Measurements from ENCODE around the gene RTL10.

The RTL10 gene, protein sequence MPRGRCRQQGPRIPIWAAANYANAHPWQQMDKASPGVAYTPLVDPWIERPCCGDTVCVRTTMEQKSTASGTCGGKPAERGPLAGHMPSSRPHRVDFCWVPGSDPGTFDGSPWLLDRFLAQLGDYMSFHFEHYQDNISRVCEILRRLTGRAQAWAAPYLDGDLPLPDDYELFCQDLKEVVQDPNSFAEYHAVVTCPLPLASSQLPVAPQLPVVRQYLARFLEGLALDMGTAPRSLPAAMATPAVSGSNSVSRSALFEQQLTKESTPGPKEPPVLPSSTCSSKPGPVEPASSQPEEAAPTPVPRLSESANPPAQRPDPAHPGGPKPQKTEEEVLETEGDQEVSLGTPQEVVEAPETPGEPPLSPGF

DNA sequence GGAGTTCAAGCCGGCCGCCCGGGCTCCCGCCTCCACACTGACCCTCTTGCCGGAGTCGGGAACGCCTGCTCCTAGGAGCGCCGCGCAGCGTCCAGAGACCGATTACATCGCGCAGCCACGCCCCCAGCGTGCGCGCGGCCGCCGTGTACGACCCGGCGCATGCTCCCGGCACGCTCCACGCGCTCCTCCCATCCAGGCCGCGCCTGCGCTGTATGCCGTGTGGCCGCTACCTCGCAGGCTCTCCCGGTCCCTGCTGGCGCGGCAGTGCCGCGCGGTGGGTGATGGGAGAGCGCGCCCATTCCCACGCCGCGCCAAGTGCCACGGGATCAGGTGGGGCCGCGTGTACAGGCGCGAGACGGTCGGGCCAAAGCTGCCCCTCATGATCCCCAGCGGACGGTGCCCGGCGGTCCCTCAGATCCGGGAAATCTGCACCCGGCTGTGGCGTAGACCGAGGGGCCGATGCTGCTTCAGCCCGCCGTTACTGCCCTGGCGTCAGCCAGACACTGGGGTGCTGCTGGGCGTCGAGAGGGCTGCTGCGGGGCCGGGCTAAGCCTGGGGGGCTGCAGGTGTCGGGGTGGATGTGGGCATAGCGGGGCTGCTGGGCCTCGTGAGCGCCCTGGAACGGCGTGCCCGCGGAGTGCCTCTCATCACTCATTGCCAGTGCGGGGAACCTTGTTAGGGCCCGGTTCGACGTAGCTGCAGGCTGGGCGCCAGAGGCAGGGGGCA lies at the start of gene RTL10, which contains the start of gene GNB1L:
Gene RTL10 (minus strand): TSS at position 97 of the 726 bp plus-strand sequence. CDS start 2,613 bp downstream, outside the sequence.
Gene GNB1L (minus strand): TSS at position 97 of the 726 bp plus-strand sequence. CDS start 33,519 bp downstream, outside the sequence.
- peaks cover 19% of the 10 kb centered on the region for H3K4me1 ChIP-seq (ENCODE audit: control insufficient read depth, low read depth, low read length)
- H3K9ac ChIP-seq (ENCODE audit: low read length), result peak within 1 kb of the TSS; percentile 81
- H3K36me3 ChIP-seq (ENCODE audit: control insufficient read depth, low read depth, low read length), result peaks cover 21% of the 10 kb centered on the region
- peak within 1 kb of the TSS; percentile 79 for H3K4me3 ChIP-seq (ENCODE audit: low read length)
- H3K9me3 ChIP-seq (ENCODE audit: control insufficient read depth, low read depth, low read length), result no peaks in the 10 kb centered on the region
- H3K27me3 ChIP-seq (ENCODE audit: control insufficient read depth, insufficient read depth, low read length), result no peaks in the 10 kb centered on the region
- peak within 1 kb of the TSS; percentile 49 for H3K27ac ChIP-seq (ENCODE audit: low read length)

DNA sequence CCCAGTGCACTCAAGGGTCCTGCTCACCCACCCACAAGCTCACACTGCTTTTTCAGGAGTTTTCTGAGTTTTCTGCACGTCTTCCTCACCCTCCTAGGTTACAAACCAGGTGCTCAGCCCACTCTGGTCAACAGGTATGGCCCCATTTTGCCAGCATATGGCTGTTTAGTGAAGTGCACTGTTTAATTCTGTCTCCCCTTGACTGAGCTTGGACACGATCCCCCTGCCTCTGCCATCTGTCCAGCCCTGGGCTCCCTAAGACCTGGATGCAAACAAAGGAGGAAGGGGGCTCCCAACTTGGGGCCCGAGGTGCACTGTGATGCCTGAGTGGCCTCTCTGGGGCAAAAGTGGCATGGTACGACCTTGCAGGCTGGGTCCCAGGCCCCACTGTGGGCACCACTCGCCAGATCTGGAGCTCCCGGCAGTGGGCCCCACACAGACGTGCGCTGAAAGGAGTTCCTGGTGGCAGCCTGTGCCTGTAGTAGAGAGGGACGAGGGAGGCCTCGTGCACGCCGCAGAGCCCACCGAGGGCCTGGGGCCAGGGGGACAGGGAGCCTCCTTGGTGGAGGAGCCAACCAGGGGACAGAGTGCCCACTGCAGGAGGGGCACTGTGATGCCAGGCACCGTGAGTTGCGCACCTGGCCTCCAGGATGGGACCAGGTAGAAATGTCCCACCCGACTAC lies 49.6 kb upstream of the RTL10 start:
- H3K27me3 ChIP-seq (ENCODE audit: control insufficient read depth, insufficient read depth, low read length), result no peaks in the 10 kb centered on the region
- no peaks in the 10 kb centered on the region for H3K9me3 ChIP-seq (ENCODE audit: control insufficient read depth, low read depth, low read length)
- H3K9ac ChIP-seq (ENCODE audit: low read length), result no peak overlapping the region
- no peaks in the 10 kb centered on the region for H3K36me3 ChIP-seq (ENCODE audit: control insufficient read depth, low read depth, low read length)
- H3K4me1 ChIP-seq (ENCODE audit: control insufficient read depth, low read depth, low read length), result peaks cover 15% of the 10 kb centered on the region
- H3K27ac ChIP-seq (ENCODE audit: low read length), result no peak overlapping the region
- H3K4me3 ChIP-seq (ENCODE audit: low read length), result no peak overlapping the region

DNA sequence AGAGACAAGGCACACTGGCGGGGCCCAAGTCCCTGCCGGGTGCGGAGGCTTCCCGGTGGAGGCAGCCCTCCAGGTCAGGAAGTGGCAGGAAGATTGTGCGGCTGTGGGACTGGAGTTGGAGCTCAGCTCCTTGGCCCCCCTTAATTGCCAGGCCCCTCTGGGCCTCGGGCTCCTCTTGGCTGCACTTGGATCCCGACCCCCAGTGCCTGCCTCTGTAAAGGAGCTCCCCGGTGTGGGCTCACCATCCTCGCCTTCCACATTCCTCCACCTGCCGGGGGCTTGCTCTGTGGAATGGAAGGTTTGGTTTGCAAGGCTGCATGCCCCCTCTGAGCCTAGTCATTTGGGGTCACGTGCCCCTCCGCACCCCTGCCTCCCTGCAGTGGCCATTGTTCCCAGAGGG lies 48.8 kb upstream of the RTL10 start:
- H3K9ac ChIP-seq (ENCODE audit: low read length), result no peak overlapping the region
- H3K36me3 ChIP-seq (ENCODE audit: control insufficient read depth, low read depth, low read length), result no peaks in the 10 kb centered on the region
- H3K27ac ChIP-seq (ENCODE audit: low read length), result no peak overlapping the region
- no peak overlapping the region for H3K4me3 ChIP-seq (ENCODE audit: low read length)
- H3K27me3 ChIP-seq (ENCODE audit: control insufficient read depth, insufficient read depth, low read length), result no peaks in the 10 kb centered on the region
- no peaks in the 10 kb centered on the region for H3K9me3 ChIP-seq (ENCODE audit: control insufficient read depth, low read depth, low read length)
- peaks cover 15% of the 10 kb centered on the region for H3K4me1 ChIP-seq (ENCODE audit: control insufficient read depth, low read depth, low read length)

DNA sequence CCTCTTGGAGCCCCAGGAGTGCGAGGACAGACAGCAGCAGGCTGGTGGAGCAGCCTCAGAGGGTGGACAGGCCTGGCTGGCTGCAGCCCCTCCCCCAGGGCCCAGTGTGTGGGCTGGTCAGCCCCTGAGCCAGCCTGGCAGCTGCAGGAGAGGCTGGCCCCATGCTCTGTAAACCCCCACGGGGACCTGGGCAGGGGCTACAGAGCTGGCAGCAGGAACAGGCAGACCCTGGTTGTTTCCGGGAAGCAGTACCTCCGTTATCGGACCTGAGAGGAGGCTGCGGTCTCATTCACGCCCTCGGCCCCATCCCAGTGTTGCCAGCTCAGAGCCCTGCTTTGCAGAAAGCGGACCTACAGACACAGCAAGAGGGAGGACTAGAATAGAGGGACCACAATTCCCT lies 48.4 kb upstream of the RTL10 start:
- H3K27ac ChIP-seq (ENCODE audit: low read length), result no peak overlapping the region
- no peak overlapping the region for H3K4me3 ChIP-seq (ENCODE audit: low read length)
- peaks cover 15% of the 10 kb centered on the region for H3K4me1 ChIP-seq (ENCODE audit: control insufficient read depth, low read depth, low read length)
- no peaks in the 10 kb centered on the region for H3K27me3 ChIP-seq (ENCODE audit: control insufficient read depth, insufficient read depth, low read length)
- no peaks in the 10 kb centered on the region for H3K9me3 ChIP-seq (ENCODE audit: control insufficient read depth, low read depth, low read length)
- no peak overlapping the region for H3K9ac ChIP-seq (ENCODE audit: low read length)
- H3K36me3 ChIP-seq (ENCODE audit: control insufficient read depth, low read depth, low read length), result no peaks in the 10 kb centered on the region

DNA sequence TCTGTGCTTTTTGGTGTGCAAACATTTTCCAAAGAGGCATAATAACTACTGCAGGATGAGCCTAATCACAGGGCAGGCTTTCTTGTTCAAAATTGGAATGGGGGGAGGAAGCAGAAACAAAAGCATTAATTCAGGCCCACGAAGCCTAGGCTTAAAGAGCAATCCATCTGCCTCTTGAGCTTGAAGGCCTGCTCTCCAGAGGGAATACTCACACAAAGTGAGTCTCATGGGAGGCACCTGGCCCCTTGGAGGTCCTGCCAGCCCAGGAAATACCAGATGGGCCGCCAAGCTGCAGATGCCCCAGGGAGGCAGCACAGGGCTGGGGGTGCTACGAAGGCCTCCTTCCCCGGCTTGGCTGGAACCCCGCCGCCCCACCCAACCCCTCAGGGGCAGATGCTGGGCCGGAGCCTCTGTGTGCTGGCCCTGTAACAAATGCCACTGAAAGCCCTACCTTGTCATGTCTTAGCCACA lies 47.6 kb upstream of the RTL10 start:
- Histone ChIP-seq H3K4me3 (ENCODE audit: low read length) (no peak overlapping the region), H3K36me3 (ENCODE audit: control insufficient read depth, low read depth, low read length) (no peaks in the 10 kb centered on the region), H3K4me1 (ENCODE audit: control insufficient read depth, low read depth, low read length) (peaks cover 15% of the 10 kb centered on the region), H3K27ac (ENCODE audit: low read length) (no peak overlapping the region), H3K27me3 (ENCODE audit: control insufficient read depth, insufficient read depth, low read length) (no peaks in the 10 kb centered on the region), H3K9ac (ENCODE audit: low read length) (no peak overlapping the region), H3K9me3 (ENCODE audit: control insufficient read depth, low read depth, low read length) (no peaks in the 10 kb centered on the region)

DNA sequence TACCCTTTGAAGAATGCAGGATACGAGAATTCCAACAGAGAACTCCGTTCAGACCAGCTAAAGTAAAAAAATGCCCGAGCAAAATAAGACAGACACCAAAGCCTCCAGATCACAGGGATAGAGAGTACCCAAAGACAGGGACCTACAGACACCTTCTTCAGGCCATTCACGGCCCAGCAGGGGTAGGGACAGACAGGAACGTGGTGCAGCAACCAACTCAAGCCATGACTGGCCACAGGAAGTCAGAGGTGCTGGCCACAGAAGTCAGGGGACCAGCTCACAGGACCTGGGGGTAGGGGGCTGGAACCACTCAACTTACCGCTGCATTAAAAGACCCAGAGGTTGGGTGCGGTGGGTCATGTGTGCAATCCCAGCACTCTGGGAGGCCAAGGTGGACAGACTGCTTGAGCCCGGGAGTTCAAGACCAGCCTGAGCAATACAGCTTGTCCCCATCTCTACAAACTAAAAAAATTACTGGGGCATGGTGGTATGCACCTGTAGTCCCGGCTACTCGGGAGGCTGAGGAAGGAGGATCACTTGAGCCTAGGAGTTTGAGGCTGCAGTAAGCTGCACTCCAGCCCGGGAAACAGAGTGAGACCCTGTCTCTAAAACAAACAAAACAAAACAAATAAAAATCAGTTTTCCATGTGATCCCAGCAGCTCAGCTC lies 47.0 kb upstream of the RTL10 start:
- no peaks in the 10 kb centered on the region for H3K27me3 ChIP-seq (ENCODE audit: control insufficient read depth, insufficient read depth, low read length)
- H3K4me1 ChIP-seq (ENCODE audit: control insufficient read depth, low read depth, low read length), result peaks cover 15% of the 10 kb centered on the region
- H3K4me3 ChIP-seq (ENCODE audit: low read length), result no peak overlapping the region
- no peaks in the 10 kb centered on the region for H3K36me3 ChIP-seq (ENCODE audit: control insufficient read depth, low read depth, low read length)
- H3K9ac ChIP-seq (ENCODE audit: low read length), result no peak overlapping the region
- H3K27ac ChIP-seq (ENCODE audit: low read length), result no peak overlapping the region
- H3K9me3 ChIP-seq (ENCODE audit: control insufficient read depth, low read depth, low read length), result no peaks in the 10 kb centered on the region

DNA sequence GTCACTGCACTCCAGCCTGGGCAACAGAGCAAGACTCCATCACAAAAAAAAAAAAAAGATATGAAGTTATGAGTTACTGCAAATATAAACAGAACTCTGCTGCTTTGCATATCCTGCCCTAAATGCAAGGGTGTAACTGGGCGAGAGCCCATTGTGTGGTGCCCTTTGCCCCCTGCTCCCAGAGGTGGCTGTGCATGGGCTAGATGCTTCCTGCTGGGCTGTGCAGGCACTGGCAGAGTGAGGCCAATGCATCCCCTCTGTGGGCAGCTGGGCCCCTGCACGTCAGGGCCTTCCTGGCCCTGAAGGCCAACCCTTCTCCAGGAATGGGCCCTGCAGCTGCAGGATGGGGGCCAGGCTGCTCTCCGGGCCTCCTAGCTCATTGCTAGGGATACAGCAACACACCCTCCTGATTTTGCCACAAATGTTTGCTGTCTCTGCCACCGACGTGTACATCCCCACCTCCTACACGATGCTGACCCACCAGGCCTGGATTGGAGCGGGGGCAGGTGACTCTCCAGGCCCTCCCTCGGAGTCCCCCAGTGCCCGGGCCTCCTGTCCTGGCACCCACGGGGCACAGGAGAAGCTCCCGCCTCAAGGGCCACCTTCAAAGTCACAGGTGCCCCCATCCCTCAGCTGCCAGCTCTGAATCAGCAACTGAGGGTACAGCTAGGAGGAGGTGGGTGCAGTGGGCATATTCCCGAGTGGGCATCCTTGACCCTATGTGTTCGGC lies 46.2 kb upstream of the RTL10 start:
- Histone ChIP-seq H3K9me3 (ENCODE audit: control insufficient read depth, low read depth, low read length) (no peaks in the 10 kb centered on the region), H3K36me3 (ENCODE audit: control insufficient read depth, low read depth, low read length) (no peaks in the 10 kb centered on the region), H3K9ac (ENCODE audit: low read length) (no peak overlapping the region), H3K27me3 (ENCODE audit: control insufficient read depth, insufficient read depth, low read length) (no peaks in the 10 kb centered on the region), H3K27ac (ENCODE audit: low read length) (no peak overlapping the region), H3K4me1 (ENCODE audit: control insufficient read depth, low read depth, low read length) (peaks cover 15% of the 10 kb centered on the region), H3K4me3 (ENCODE audit: low read length) (no peak overlapping the region)

DNA sequence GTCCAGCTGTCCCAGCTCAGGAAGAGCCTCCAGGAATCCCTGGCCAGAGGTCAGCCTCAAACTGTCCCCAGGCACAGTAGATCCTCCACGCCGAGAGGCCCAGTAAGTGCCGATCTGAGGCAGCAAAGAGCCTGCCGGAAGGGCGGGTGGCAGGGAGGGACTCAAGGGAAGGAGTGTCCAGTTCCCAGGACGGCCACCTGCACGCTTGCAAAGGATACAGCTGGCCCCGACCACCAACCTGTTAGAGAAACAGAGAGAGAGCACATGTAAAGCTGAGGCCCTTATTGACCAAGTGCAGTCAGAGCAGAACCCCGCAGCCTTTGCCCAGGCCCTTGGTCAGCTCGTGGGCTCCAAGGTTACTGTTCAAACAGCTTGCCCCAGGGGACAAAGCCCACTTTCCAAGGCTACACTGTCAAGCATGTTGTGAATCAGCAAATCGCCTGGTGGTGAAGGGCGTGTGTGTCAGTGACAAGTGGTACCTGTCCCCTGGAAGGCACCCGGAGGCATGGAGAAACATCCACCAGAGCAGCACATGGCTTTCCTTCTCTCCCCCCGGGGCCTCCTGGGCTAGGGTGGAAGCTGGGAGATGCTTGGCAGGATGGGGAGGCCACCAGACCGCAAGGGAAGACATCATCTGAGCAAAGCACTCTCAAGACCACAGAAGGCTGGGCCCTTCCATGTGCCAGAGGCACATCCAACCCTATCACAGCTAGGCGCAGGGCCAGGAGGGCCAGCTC lies 44.3 kb upstream of the RTL10 start:
- Histone ChIP-seq H3K4me3 (ENCODE audit: low read length) (no peak overlapping the region), H3K27ac (ENCODE audit: low read length) (no peak overlapping the region), H3K9ac (ENCODE audit: low read length) (no peak overlapping the region), H3K9me3 (ENCODE audit: control insufficient read depth, low read depth, low read length) (no peaks in the 10 kb centered on the region), H3K4me1 (ENCODE audit: control insufficient read depth, low read depth, low read length) (peaks cover 14% of the 10 kb centered on the region), H3K27me3 (ENCODE audit: control insufficient read depth, insufficient read depth, low read length) (no peaks in the 10 kb centered on the region), H3K36me3 (ENCODE audit: control insufficient read depth, low read depth, low read length) (no peaks in the 10 kb centered on the region)

DNA sequence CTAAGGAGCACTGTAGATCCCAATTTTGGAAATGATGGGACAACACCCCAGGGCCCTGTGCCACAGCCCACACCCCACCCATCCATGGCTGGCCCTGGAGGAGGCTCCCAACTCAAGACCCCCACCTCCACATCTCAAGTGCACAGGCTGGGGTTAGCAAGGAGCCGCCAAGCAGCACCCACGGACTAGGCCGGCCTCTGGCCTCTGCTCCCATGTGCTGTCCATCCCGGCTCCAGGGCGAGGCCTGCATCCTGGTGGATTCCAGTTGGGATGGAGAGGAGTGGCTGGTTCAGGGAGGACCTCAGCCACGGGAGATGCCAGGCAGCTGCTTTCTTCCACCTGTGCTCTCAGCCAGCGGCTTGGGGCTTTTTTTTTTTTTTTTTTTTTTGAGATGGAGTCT lies 43.5 kb upstream of the RTL10 start:
- H3K27me3 ChIP-seq (ENCODE audit: control insufficient read depth, insufficient read depth, low read length), result peaks cover 2% of the 10 kb centered on the region
- H3K36me3 ChIP-seq (ENCODE audit: control insufficient read depth, low read depth, low read length), result no peaks in the 10 kb centered on the region
- no peaks in the 10 kb centered on the region for H3K9me3 ChIP-seq (ENCODE audit: control insufficient read depth, low read depth, low read length)
- H3K27ac ChIP-seq (ENCODE audit: low read length), result no peak overlapping the region
- H3K4me3 ChIP-seq (ENCODE audit: low read length), result no peak overlapping the region
- peaks cover 7% of the 10 kb centered on the region for H3K4me1 ChIP-seq (ENCODE audit: control insufficient read depth, low read depth, low read length)
- H3K9ac ChIP-seq (ENCODE audit: low read length), result no peak overlapping the region

DNA sequence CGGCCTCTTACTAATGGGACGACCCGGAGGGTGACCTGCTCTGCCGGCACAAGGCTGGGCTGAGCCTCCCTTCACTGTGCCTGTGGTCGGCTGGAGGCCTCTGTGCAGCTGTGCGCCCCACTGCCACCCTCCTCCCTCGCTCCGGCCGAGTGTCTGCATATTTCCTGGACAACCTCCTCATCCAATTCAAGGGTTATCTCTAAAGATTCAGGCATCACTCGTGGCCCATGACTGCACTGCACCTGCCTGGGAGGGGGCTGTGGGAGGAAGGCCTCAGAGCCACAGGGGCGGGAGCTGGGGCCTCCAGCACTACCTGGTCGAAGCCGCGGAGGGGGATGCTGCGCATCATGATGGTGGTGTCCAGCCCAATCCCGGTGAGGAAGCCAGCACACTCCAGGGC lies 43.1 kb upstream of the RTL10 start:
- no peaks in the 10 kb centered on the region for H3K36me3 ChIP-seq (ENCODE audit: control insufficient read depth, low read depth, low read length)
- H3K4me3 ChIP-seq (ENCODE audit: low read length), result no peak overlapping the region
- H3K27me3 ChIP-seq (ENCODE audit: control insufficient read depth, insufficient read depth, low read length), result peaks cover 6% of the 10 kb centered on the region
- H3K9me3 ChIP-seq (ENCODE audit: control insufficient read depth, low read depth, low read length), result no peaks in the 10 kb centered on the region
- H3K27ac ChIP-seq (ENCODE audit: low read length), result no peak overlapping the region
- no peak overlapping the region for H3K9ac ChIP-seq (ENCODE audit: low read length)
- peaks cover 6% of the 10 kb centered on the region for H3K4me1 ChIP-seq (ENCODE audit: control insufficient read depth, low read depth, low read length)
